IMR-90 (cell line): ENCODE measurements around the gene RERE. TPM values are rescaled to one million over a fixed set of nuclear protein-coding genes. Genes with fewer than 3 reads are reported as not detected.

Experiments used
- ATAC-seq: fragments of 200-7000 bp; cut with Tn5 transposase; 2 replicates; pipeline ENCODE4 v1.9.1; 2020; ENCODE audit warnings: low read depth, mild to moderate bottlenecking, moderate library complexity
- BruUV-seq: library from RNA; stranded (reverse); fragments of 400-500 nt; replicated peaks from 2 replicates; lab custom pipeline; 2021; lab: Mats Ljungman, UMichigan
- CTCF ChIA-PET: fragments of 300-600 bp; formaldehyde crosslinking; extraction: SDS; loops from one replicate; lab custom pipeline; 2021; ENCODE audit warnings: antibody characterized with exemption; lab: Yijun Ruan, JAX
- POLR2A ChIA-PET: fragments of 300-600 bp; sonication (Branson Sonifier 250); formaldehyde crosslinking; loops from one replicate; lab custom pipeline; 2022; ENCODE audit warnings: antibody characterized with exemption; ENCODE audit not compliant: unreplicated experiment; lab: Charles Lee
- DNase-seq: peaks from one replicate; pipeline ENCODE4 v3.0.0; 2013
- H2AFZ ChIP-seq: replicated peaks from 2 replicates; pipeline ENCODE3; 2013; ENCODE audit warnings: low read length, mild to moderate bottlenecking; ENCODE audit not compliant: poor library complexity
- H2AK5ac ChIP-seq: 2 replicates; pipeline ENCODE4 v1.6.1; 2013; ENCODE audit warnings: low read depth, low read length, inconsistent platforms
- H2AK9ac ChIP-seq: replicated peaks from 2 replicates; pipeline ENCODE3; 2013; ENCODE audit warnings: mild to moderate bottlenecking, low read depth, low read length, moderate library complexity; ENCODE audit not compliant: poor library complexity
- H2BK120ac ChIP-seq: 2 replicates; pipeline ENCODE4 v1.6.1; 2013; ENCODE audit warnings: low read depth, low read length, inconsistent platforms
- H2BK15ac ChIP-seq: 3 replicates; pipeline ENCODE4 v1.6.1; 2013; ENCODE audit warnings: low read depth, low read length, inconsistent platforms
- H2BK20ac ChIP-seq: 2 replicates; pipeline ENCODE4 v1.6.1; 2013; ENCODE audit warnings: low read depth, mild to moderate bottlenecking, inconsistent platforms, low read length, moderate library complexity
- H2BK5ac ChIP-seq: 2 replicates; pipeline ENCODE4 v1.6.1; 2013; ENCODE audit warnings: mild to moderate bottlenecking, low read depth, low read length, inconsistent platforms; ENCODE audit not compliant: poor library complexity, severe bottlenecking
- H3K14ac ChIP-seq: replicated peaks from 2 replicates; pipeline ENCODE4 v1.6.1; 2013; ENCODE audit warnings: low read depth, low read length, inconsistent platforms
- H3K18ac ChIP-seq: 2 replicates; pipeline ENCODE4 v1.6.1; 2013; ENCODE audit warnings: low read depth, low read length, control low read depth
- H3K23ac ChIP-seq: 2 replicates; pipeline ENCODE4 v1.6.1; 2013; ENCODE audit warnings: low read depth, low read length, inconsistent platforms
- H3K27ac ChIP-seq: 2 replicates; pipeline ENCODE4 v1.5.1; 2013; ENCODE audit warnings: mild to moderate bottlenecking, control low read depth, low read length; ENCODE audit not compliant: insufficient read depth
- H3K27me3 ChIP-seq: 2 replicates; pipeline ENCODE4 v1.6.1; 2013; ENCODE audit warnings: low read length; ENCODE audit not compliant: control insufficient read depth, insufficient read depth
- H3K36me3 ChIP-seq: 2 replicates; pipeline ENCODE4 v1.6.1; 2013; ENCODE audit warnings: low read length, mixed read lengths; ENCODE audit not compliant: control insufficient read depth, insufficient read depth
- H3K4ac ChIP-seq: 2 replicates; pipeline ENCODE4 v1.6.1; 2013; ENCODE audit warnings: low read depth, low read length, inconsistent platforms
- H3K4me1 ChIP-seq: 2 replicates; pipeline ENCODE4 v1.6.1; 2013; ENCODE audit warnings: low read length, mixed read lengths; ENCODE audit not compliant: control insufficient read depth, insufficient read depth
- H3K4me2 ChIP-seq: 2 replicates; pipeline ENCODE4 v1.6.1; 2013; ENCODE audit warnings: low read depth, mild to moderate bottlenecking, control low read depth, low read length, moderate library complexity
- H3K4me3 ChIP-seq: 2 replicates; pipeline ENCODE4 v1.5.1; 2013; ENCODE audit warnings: low read depth, mild to moderate bottlenecking, control low read depth, low read length, moderate library complexity; ENCODE audit not compliant: insufficient read depth
- H3K56ac ChIP-seq: 2 replicates; pipeline ENCODE4 v1.6.1; 2013; ENCODE audit warnings: low read length, inconsistent platforms; ENCODE audit not compliant: insufficient read depth; ENCODE audit errors: extremely low read depth
- H3K79me1 ChIP-seq, 2 experiments: 2 replicates each; pipeline ENCODE4 v1.6.1; 2013; ENCODE audit warnings: low read length in 2 of 2, inconsistent platforms in 1 of 2, low read depth in 1 of 2
- H3K9ac ChIP-seq: 2 replicates; pipeline ENCODE4 v1.6.1; 2013; ENCODE audit warnings: low read depth, low read length, control low read depth
- H3K9me1 ChIP-seq: 2 replicates; pipeline ENCODE4 v1.6.1; 2013; ENCODE audit warnings: low read length, inconsistent platforms; ENCODE audit not compliant: insufficient read depth
- H3K9me3 ChIP-seq: 2 replicates; pipeline ENCODE4 v1.6.1; 2013; ENCODE audit warnings: low read length; ENCODE audit not compliant: control insufficient read depth, insufficient read depth
- H4K20me1 ChIP-seq: 2 replicates; pipeline ENCODE4 v1.6.1; 2013; ENCODE audit warnings: low read length, inconsistent platforms; ENCODE audit not compliant: insufficient read depth
- H4K5ac ChIP-seq: 2 replicates; pipeline ENCODE4 v1.6.1; 2013; ENCODE audit warnings: mild to moderate bottlenecking, low read depth, low read length, control low read depth
- H4K8ac ChIP-seq, 2 experiments: 2 replicates each; pipeline ENCODE4 v1.6.1; 2013; ENCODE audit warnings: low read depth in 2 of 2, low read length in 2 of 2, control low read depth in 1 of 2, inconsistent platforms in 1 of 2
- H4K91ac ChIP-seq: 2 replicates; pipeline ENCODE4 v1.6.1; 2013; ENCODE audit warnings: low read depth, low read length, inconsistent platforms; ENCODE audit not compliant: insufficient read depth
- CHD1 ChIP-seq: IDR thresholded peaks from 2 replicates; pipeline ENCODE4 v1.6.1; 2012; ENCODE audit warnings: low read depth, low read length, improper control_type of control experiment
- FOS ChIP-seq: fragments of 150-350 bp; IDR thresholded peaks from 2 replicates; pipeline ENCODE4 v1.6.1; 2016; ENCODE audit warnings: low read depth, low read length
- MXI1 ChIP-seq: IDR thresholded peaks from 2 replicates; pipeline ENCODE4 v1.6.1; 2012; ENCODE audit warnings: low read depth, mild to moderate bottlenecking, low read length, moderate library complexity, borderline replicate concordance
- POLR2A ChIP-seq: IDR thresholded peaks from 2 replicates; pipeline ENCODE4 v1.6.1; 2012; ENCODE audit warnings: mild to moderate bottlenecking, low read depth, low read length
- RFX5 ChIP-seq: IDR thresholded peaks from 2 replicates; pipeline ENCODE4 v1.8.0; 2012; ENCODE audit warnings: low read depth, mild to moderate bottlenecking, low read length, moderate library complexity
- WGBS, 2 experiments: methylation state at CpG; one replicate each; pipeline versions ENCODE4 v1.1.5 to v1.1.7; 2013; ENCODE audit warnings: missing lambda C conversion rate in 2 of 2; ENCODE audit not compliant: insufficient read length in 1 of 2; ENCODE audit errors: extremely low coverage in 2 of 2; 5-methylcytosine and 5-hydroxymethylcytosine counted together
- dilution Hi-C: fragments of 300-500 bp; cut with HindIII; formaldehyde crosslinking; loops from one replicate; pipeline ENCODE4 v1.14.3; 2018; ENCODE audit warnings: low sequenced_read_pairs; ENCODE audit not compliant: unreplicated experiment
- in situ Hi-C: fragments of 300-500 bp; cut with MboI; formaldehyde crosslinking; loops from 3 replicates; pipeline ENCODE4 v1.14.3; 2019; ENCODE audit warnings: low sequenced_read_pairs, inconsistent platforms, mixed read lengths
- intact Hi-C: fragments of 100-400 bp; cut with micrococcal nuclease; formaldehyde crosslinking; loops from 2 replicates; pipeline ENCODE4 v1.10.0; 2022
- polyA plus RNA-seq, 3 experiments: library from polyadenylated mRNA; depleted of rRNA; stranded (reverse); fragments of >200 nt; gene quantifications; 2 replicates each; pipeline ENCODE4 v1.2.3, GENCODE V29; 2012; ENCODE audit warnings: low replicate concordance in 1 of 3
- total RNA-seq: library from RNA; depleted of rRNA; stranded (reverse); fragments of >200 nt; gene quantifications from 2 replicates; pipeline ENCODE4 v1.2.3, GENCODE V29; 2012
- TF ChIP-seq, protein P1 (sequence below): fragments of 150-350 bp; IDR thresholded peaks from 2 replicates; pipeline ENCODE4 v1.6.1; 2016; ENCODE audit warnings: low read depth, mild to moderate bottlenecking, low read length, moderate library complexity, borderline replicate concordance
- TF ChIP-seq, protein P2 (sequence below): fragments of 150-350 bp; IDR thresholded peaks from 2 replicates; pipeline ENCODE4 v1.6.1; 2017; ENCODE audit warnings: mild to moderate bottlenecking, antibody characterized with exemption, low read length, low read depth

RERE gene
- total and polyA plus RNA-seq, 2 of the 4 experiments (the other 2 are of a cell fraction) = 11.5 to 25.1 TPM

DNA sequence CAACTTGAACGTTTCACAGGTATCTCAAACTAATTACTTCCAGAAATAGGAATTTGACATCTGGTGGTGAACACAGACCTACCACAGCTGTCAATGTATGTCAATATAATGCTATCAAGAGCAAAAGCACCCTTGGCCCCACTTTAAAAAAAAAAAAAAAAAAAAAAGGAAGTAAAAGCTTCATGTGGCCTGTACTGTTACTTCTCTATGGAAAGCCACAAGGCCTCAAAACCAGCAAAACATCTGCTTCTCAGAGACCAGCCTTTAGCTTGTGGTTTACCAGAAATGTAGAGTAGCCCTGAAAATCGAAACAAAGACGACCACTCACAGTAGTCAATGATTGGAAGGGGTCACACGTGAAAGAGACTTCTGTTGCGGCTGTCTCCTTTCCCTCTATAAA lies 389.9 kb downstream of the RERE start:
- H3K56ac ChIP-seq = no peak overlapping the region
- ATAC-seq (no peak), DNase-seq (no peak)
- H3K4me2 ChIP-seq = no peak overlapping the region
- H2BK20ac ChIP-seq = no peak overlapping the region
- dilution Hi-C loops = no loop called here
- no peak overlapping the region for H2BK120ac ChIP-seq
- H4K20me1 ChIP-seq = peaks cover 18% of the 10 kb centered on the region; the same call in 1 of the 2 replicates
- no peak overlapping the region for H3K14ac ChIP-seq
- intact Hi-C loops = no loop called here
- H2BK15ac ChIP-seq = no peak overlapping the region
- peaks cover 38 to 83% of the 10 kb centered on the region in 2 experiments; a peak in 3 of 4 replicates for H3K79me1 ChIP-seq
- TF ChIP-seq CHD1 (no peak), POLR2A (no peak), RFX5 (no peak), MXI1 (no peak), FOS (no peak)
- TF ChIP-seq, protein P1, sequence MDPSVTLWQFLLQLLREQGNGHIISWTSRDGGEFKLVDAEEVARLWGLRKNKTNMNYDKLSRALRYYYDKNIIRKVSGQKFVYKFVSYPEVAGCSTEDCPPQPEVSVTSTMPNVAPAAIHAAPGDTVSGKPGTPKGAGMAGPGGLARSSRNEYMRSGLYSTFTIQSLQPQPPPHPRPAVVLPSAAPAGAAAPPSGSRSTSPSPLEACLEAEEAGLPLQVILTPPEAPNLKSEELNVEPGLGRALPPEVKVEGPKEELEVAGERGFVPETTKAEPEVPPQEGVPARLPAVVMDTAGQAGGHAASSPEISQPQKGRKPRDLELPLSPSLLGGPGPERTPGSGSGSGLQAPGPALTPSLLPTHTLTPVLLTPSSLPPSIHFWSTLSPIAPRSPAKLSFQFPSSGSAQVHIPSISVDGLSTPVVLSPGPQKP = no peak
- TF ChIP-seq, protein P2, sequence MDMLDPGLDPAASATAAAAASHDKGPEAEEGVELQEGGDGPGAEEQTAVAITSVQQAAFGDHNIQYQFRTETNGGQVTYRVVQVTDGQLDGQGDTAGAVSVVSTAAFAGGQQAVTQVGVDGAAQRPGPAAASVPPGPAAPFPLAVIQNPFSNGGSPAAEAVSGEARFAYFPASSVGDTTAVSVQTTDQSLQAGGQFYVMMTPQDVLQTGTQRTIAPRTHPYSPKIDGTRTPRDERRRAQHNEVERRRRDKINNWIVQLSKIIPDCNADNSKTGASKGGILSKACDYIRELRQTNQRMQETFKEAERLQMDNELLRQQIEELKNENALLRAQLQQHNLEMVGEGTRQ = no peak
- no TSS peak for BruUV-seq
- H3K4ac ChIP-seq = no peak overlapping the region
- ChIA-PET POLR2A (no interaction called here), CTCF (no interaction called here)
- no peak overlapping the region for H4K8ac ChIP-seq
- no peak overlapping the region for H2AK9ac ChIP-seq
- H3K36me3 ChIP-seq = no peaks in the 10 kb centered on the region
- no peak overlapping the region for H2AFZ ChIP-seq
- H2AK5ac ChIP-seq = no peak overlapping the region
- no peaks in the 10 kb centered on the region for H3K9me3 ChIP-seq
- peaks cover 16% of the 10 kb centered on the region; the same call in 1 of the 2 replicates for H3K9me1 ChIP-seq
- in situ Hi-C loops = no loop called here
- no peak overlapping the region for H3K27ac ChIP-seq
- no peak overlapping the region for H4K5ac ChIP-seq
- no peak overlapping the region for H4K91ac ChIP-seq
- no peak overlapping the region for H3K23ac ChIP-seq
- H3K4me3 ChIP-seq = no peak overlapping the region
- H3K18ac ChIP-seq = no peak overlapping the region
- no peaks in the 10 kb centered on the region for H3K27me3 ChIP-seq
- H2BK5ac ChIP-seq = no peak overlapping the region
- WGBS, 2 experiments = 100% methylated on average over 1 of the region's 5 CpGs; no CpG with 5 or more reads in 1 of the 2 experiments
- no peak overlapping the region for H3K9ac ChIP-seq
- H3K4me1 ChIP-seq = peaks cover 13% of the 10 kb centered on the region
